Measurements from ENCODE around the gene ARMH4.

The ARMH4 gene

GRCh38 chr14:58091883-58092630 is 60.0 kb downstream of the ARMH4 start:
- no peak for DNase-seq

GRCh38 chr14:58089612-58090011 is 62.4 kb downstream of the ARMH4 start:
- DNase-seq = no peak

GRCh38 chr14:58088961-58089360 is 63.1 kb downstream of the ARMH4 start:
- no peak for DNase-seq

GRCh38 chr14:58085877-58086276 is 66.1 kb downstream of the ARMH4 start:
- no peak for DNase-seq

DNA sequence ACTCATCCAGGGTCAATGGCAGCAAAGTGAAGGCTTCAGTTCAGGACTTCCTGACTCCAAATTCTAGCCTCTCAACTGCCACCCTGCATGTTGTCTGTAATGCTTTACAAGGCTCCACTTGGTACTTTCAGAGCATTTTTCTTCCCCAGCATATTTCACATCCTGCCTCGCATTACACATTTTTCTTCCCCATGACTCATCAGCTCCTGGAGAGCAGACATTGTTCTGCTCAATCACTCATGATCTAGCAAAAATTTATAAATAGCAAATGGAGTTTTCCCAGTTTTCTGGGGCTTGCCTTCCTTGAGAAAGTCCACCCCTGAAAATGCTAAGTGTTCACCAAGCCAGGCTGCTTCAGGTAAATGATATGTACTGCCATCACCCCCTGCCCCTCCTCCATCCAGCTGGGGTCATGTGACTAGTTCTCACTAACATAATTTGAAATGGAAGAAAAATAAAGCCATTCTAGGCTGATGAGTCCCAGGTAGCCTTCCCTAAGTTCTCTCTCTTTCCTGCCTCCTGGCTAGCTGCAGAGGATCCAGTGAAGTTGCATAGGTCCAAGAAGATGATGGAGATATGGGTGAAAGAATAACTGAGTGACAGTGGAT is 69.4 kb downstream of the ARMH4 start:
- no peak for DNase-seq

- DNase-seq = no peak
Measured at GRCh38 chr14:58082011-58082410, 70.0 kb downstream of the ARMH4 start.

DNA sequence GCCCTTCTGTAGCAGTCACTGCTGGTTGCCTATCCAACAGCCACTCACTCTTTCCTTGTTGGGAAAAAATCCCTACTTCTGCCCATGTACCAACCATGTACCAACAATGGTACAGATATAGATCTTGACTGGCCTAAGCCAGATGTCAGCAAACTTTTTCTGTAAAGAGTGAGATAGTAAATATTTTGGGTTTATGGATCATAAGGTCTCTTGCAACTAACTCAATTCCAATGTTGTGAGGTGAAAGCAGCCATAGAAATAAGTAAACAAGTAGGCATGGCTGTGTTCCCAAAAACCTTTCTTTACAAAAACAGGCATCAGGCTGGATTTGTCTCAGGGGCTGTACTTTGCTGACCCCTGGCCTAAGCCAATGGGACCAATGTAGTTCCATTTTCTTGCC is 73.5 kb downstream of the ARMH4 start:
- DNase-seq = no peak

GRCh38 chr14:58078068-58078467 is 73.9 kb downstream of the ARMH4 start:
- DNase-seq = no peak

GRCh38 chr14:58077621-58078020 is 74.4 kb downstream of the ARMH4 start:
- DNase-seq = no peak

DNA sequence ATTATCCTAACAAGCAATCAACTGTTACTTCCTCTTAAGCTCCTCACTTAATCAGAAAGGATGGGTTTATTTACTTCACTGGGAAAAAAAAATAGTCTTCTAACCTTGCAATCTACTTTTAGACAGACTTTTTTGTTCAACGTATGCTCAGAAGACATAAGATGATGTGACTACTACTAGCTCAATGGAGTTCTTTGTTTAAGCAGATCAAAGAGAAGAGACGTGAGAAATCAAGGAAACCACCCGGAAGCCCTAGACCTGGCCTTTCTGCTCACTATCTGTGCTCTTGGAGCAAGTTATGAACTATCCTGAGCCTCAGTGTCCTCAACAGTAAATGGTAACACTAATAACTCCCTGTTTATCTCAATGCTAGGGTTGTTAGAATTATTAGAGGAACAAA is 78.5 kb downstream of the ARMH4 start:
- DNase-seq = no peak

GRCh38 chr14:58072288-58073071 is 79.5 kb downstream of the ARMH4 start:
- DNase-seq = peak; percentile 14

DNA sequence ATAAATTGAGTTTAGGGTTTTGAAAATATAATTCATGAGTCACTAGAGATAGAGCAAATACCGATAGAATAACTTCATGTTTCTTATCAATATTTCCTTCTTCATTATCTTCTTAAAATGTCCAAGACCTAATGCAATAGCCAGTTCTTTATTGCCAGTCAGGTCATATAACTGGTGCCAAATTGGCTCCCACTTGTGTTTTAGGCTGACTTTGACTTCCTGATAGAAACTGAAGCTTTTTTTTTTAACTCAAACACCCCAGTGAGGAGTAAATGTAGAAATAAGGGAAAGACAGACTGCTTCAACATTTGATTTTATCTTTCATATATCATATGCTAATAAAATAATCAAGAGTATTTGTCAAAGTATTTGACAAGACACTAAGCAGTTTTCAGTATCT is 80.7 kb downstream of the ARMH4 start:
- DNase-seq = no peak

DNA sequence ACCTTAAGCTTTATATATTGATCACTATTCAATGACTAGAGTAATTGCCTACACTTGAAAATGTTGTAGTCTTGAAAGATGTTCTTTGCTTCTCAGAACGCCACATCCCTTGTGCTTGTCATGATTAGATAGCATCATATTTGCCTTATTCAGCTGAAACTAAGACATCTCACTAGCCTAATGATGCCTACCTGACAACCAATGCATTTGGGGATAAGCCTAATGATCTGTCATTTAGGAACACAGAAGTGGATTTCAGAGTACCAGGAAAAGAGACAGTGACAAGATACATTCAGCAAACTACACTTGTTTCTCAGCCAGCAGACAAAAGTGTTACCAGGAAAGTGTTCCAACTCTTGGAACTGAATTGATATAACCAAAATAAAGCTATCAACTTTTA is 83.7 kb downstream of the ARMH4 start:
- no peak for DNase-seq

GRCh38 chr14:58066115-58066514 is 85.9 kb downstream of the ARMH4 start:
- DNase-seq = no peak

GRCh38 chr14:58061581-58061980 is 90.4 kb downstream of the ARMH4 start:
- DNase-seq = no peak

- no peak for DNase-seq
Measured at GRCh38 chr14:58060898-58061297, 91.1 kb downstream of the ARMH4 start.

DNA sequence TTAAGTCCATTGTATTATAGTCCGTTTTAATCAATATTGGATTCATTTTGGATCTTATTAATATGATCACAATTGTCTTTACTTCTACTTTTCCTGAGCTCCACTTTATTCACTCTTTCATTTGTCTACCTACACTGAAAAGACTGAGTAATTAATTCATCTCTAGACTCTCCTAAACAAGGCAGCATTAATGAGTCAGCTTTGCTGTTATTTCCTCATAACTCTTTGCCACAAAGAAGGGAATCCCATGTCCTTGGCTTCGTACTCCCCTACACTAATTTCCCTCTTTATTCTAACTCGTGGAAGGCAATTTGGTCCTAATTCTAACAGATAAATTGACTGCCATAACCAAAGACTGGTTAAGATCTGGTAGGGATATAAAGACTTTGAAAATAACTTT is 91.9 kb downstream of the ARMH4 start:
- no peak for DNase-seq

- DNase-seq = no peak
Measured at GRCh38 chr14:58059126-58059525, 92.9 kb downstream of the ARMH4 start.

- no peak for DNase-seq
Measured at GRCh38 chr14:58055497-58056010, 96.5 kb downstream of the ARMH4 start.

- no peak for DNase-seq
Measured at GRCh38 chr14:58054100-58054499, 97.9 kb downstream of the ARMH4 start.

GRCh38 chr14:58048219-58048618 is 103.8 kb downstream of the ARMH4 start:
- no peak for DNase-seq

DNA sequence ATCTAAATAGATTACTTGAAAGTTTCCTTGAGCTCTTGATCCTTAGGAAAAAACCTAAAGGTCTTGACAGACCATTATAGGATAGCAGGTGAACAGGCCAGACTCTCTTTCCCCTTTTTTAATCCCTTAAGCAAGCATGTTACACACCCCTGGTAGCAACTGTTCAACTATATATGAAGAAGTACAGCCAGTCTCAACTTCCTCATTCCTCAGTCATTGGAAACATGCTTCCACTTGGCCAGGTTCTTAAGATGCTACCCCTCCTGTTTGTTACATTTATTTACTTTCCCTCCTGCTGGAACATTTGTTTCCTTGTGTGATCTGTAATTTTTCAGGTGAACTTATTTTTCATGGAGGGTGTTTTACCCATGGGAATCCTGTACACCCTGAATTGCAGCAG is 124.1 kb downstream of the ARMH4 start:
- no peak for DNase-seq

- DNase-seq = no peak
Measured at GRCh38 chr14:58026967-58027366, 125.0 kb downstream of the ARMH4 start.

DNA sequence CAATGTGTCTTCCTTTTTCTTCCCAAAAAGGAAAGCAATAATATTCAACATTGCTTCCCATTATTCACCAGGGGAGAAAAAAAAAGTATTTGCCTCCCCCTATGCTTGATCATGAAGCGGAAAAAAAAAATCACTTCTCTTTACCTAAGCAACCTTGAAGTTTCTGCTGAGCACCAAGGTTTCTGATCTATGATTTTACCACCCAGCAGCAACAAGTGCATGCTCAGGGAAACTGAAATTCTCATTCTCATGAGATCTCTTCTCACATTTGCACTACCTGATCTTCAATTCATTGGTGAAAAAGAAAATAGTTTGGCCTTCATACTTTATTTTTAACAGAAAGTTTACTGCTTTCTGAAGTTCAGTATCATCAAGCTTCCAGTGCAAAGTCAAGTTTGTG is 125.8 kb downstream of the ARMH4 start:
- no peak for DNase-seq

Data from stimulated activated CD4-positive, alpha-beta T cell treated with anti-CD3 and anti-CD28 coated beads, Interleukin-4, amount 100 ng/mL, for 1 hour (primary cell).